Fibroblast of lung (primary cell): ENCODE results near the gene VPS36. TPM values are rescaled to one million over a fixed set of nuclear protein-coding genes. Genes with fewer than 3 reads are reported as not detected.

Experiments
- DNase-seq, 2 donors: peaks; one replicate each; pipeline versions ENCODE4 v3.0.0 to v3.0.0-alpha.2; 2010; ENCODE audit warnings: low read depth in 2 of 2
- H2AFZ ChIP-seq: 2 replicates; pipeline ENCODE4 v1.5.1; 2012; ENCODE audit warnings: low read length, control low read depth, inconsistent platforms
- H3K27ac ChIP-seq: 2 replicates; pipeline ENCODE4 v1.5.1; 2011; ENCODE audit warnings: low read length, control low read depth; ENCODE audit not compliant: insufficient read depth
- H3K27me3 ChIP-seq: 2 replicates; pipeline ENCODE4 v1.5.1; 2011; ENCODE audit warnings: mild to moderate bottlenecking, low read length; ENCODE audit not compliant: control insufficient read depth, insufficient read depth
- H3K36me3 ChIP-seq: 2 replicates; pipeline ENCODE4 v1.5.1; 2011; ENCODE audit warnings: low read length; ENCODE audit not compliant: control insufficient read depth, insufficient read depth
- H3K4me1 ChIP-seq: 2 replicates; pipeline ENCODE4 v1.5.1; 2011; ENCODE audit warnings: low read length; ENCODE audit not compliant: control insufficient read depth, insufficient read depth; ENCODE audit errors: extremely low read depth
- H3K4me2 ChIP-seq: 2 replicates; pipeline ENCODE4 v1.5.1; 2011; ENCODE audit warnings: low read length, control low read depth; ENCODE audit not compliant: insufficient read depth; ENCODE audit errors: extremely low read depth
- H3K4me3 ChIP-seq, 4 experiments: fragments of 200-600 bp in 1 of 4; sonication (generic) in 1 of 4; replicated peaks in 1 of 4; 2 replicates each; pipeline ENCODE4 v1.5.1; 2011 to 2016; ENCODE audit warnings: low read length in 4 of 4, low read depth in 3 of 4, mild to moderate bottlenecking in 3 of 4, control low read depth in 2 of 4, inconsistent platforms in 1 of 4, mixed read lengths in 1 of 4; ENCODE audit not compliant: insufficient read depth in 1 of 4; ENCODE audit errors: control extremely low read depth in 1 of 4
- H3K79me2 ChIP-seq: 2 replicates; pipeline ENCODE4 v1.5.1; 2012; ENCODE audit warnings: mild to moderate bottlenecking, low read length, inconsistent platforms; ENCODE audit not compliant: control insufficient read depth, insufficient read depth
- H3K9ac ChIP-seq: 2 replicates; pipeline ENCODE4 v1.5.1; 2011; ENCODE audit warnings: mild to moderate bottlenecking, low read length, control low read depth; ENCODE audit not compliant: insufficient read depth
- H3K9me3 ChIP-seq: 2 replicates; pipeline ENCODE4 v1.5.1; 2012; ENCODE audit warnings: low read depth, low read length; ENCODE audit not compliant: control insufficient read depth, insufficient read depth
- H4K20me1 ChIP-seq: 2 replicates; pipeline ENCODE4 v1.5.1; 2011; ENCODE audit warnings: low read length; ENCODE audit not compliant: control insufficient read depth, insufficient read depth; ENCODE audit errors: extremely low read depth
- CTCF ChIP-seq, 2 donors: IDR thresholded peaks in 1 of 2; conservative IDR thresholded peaks in 1 of 2; 1 replicate in 1 of 2; 2 replicates in 1 of 2; pipeline ENCODE4 v1.5.1; 2011 to 2012; ENCODE audit warnings: low read length in 2 of 2, control low read depth in 1 of 2, inconsistent platforms in 1 of 2, low read depth in 1 of 2, mild to moderate bottlenecking in 1 of 2
- EZH2 ChIP-seq: IDR thresholded peaks from 2 replicates; pipeline ENCODE4 v1.5.1; 2012; ENCODE audit warnings: low read length, control low read depth, mild to moderate bottlenecking; ENCODE audit errors: missing control alignments
- polyA plus RNA-seq, 2 donors: library from polyadenylated mRNA; depleted of rRNA in 1 of 2; stranded (reverse) in 1 of 2; unstranded in 1 of 2; fragments of >200 nt; gene quantifications; 2 replicates each; pipeline ENCODE4 v1.2.1, GENCODE V29; 2011 to 2012; ENCODE audit warnings: missing spikeins in 1 of 2
- total RNA-seq: library from RNA; depleted of rRNA; stranded (reverse); fragments of >200 nt; gene quantifications from 2 replicates; pipeline ENCODE4 v1.2.1, GENCODE V29; 2014

The VPS36 gene
- total and polyA plus RNA-seq, 2 donors (not counting 1 experiment from before 2014, with no cell fraction given), result 16.2 to 28.2 TPM

- no peak overlapping the region for H2AFZ ChIP-seq
- H3K79me2 ChIP-seq, result no peaks in the 10 kb centered on the region
- no peaks in the 10 kb centered on the region for H4K20me1 ChIP-seq
- no peak for DNase-seq
- no peaks in the 10 kb centered on the region for H3K4me1 ChIP-seq
- no peaks in the 10 kb centered on the region for H3K27me3 ChIP-seq
- no peak overlapping the region for H3K9ac ChIP-seq
- H3K27ac ChIP-seq, result no peak overlapping the region
- H3K4me3 ChIP-seq, result no peak overlapping the region
- TF ChIP-seq CTCF (conservative IDR thresholded peaks at IDR 0.05 in 1 of 2, IDR thresholded peaks at IDR 0.05 in 1 of 2; ENCODE audit: low read depth in 1 of 2, low read length in 2 of 2) (no peak), EZH2 (no peak)
- H3K9me3 ChIP-seq, result no peaks in the 10 kb centered on the region
- H3K4me2 ChIP-seq, result no peak overlapping the region
- H3K36me3 ChIP-seq, result peaks cover 3% of the 10 kb centered on the region
Observed at GRCh38 chr13:52394586-52394985, 55.8 kb downstream of the VPS36 start.

- Histone ChIP-seq H3K9ac (no peak overlapping the region), H2AFZ (no peak overlapping the region), H3K27ac (no peak overlapping the region), H3K4me2 (no peak overlapping the region), H3K79me2 (no peaks in the 10 kb centered on the region), H3K4me3 (no peak overlapping the region), H3K27me3 (no peaks in the 10 kb centered on the region), H3K36me3 (peaks cover 3% of the 10 kb centered on the region), H4K20me1 (no peaks in the 10 kb centered on the region), H3K9me3 (no peaks in the 10 kb centered on the region), H3K4me1 (no peaks in the 10 kb centered on the region)
- no peak for DNase-seq
- TF ChIP-seq EZH2, result no peak
- no peak for TF ChIP-seq CTCF (conservative IDR thresholded peaks at IDR 0.05 in 1 of 2, IDR thresholded peaks at IDR 0.05 in 1 of 2; ENCODE audit: low read depth in 1 of 2, low read length in 2 of 2)
Observed at GRCh38 chr13:52393572-52394357, 56.7 kb downstream of the VPS36 start.

GRCh38 chr13:52387721-52388120 is 62.7 kb downstream of the VPS36 start:
- H2AFZ ChIP-seq, result no peak overlapping the region
- H3K36me3 ChIP-seq, result no peaks in the 10 kb centered on the region
- no peaks in the 10 kb centered on the region for H3K79me2 ChIP-seq
- no peak for DNase-seq
- H3K27me3 ChIP-seq, result no peaks in the 10 kb centered on the region
- H3K9me3 ChIP-seq, result no peaks in the 10 kb centered on the region
- H3K4me1 ChIP-seq, result no peaks in the 10 kb centered on the region
- no peak overlapping the region for H3K9ac ChIP-seq
- H3K4me3 ChIP-seq, result no peak overlapping the region
- no peak overlapping the region for H3K4me2 ChIP-seq
- no peak overlapping the region for H3K27ac ChIP-seq
- no peaks in the 10 kb centered on the region for H4K20me1 ChIP-seq
- TF ChIP-seq EZH2 (no peak), CTCF (conservative IDR thresholded peaks at IDR 0.05 in 1 of 2, IDR thresholded peaks at IDR 0.05 in 1 of 2; ENCODE audit: low read depth in 1 of 2, low read length in 2 of 2) (no peak)
